ENCODE results near the gene SPATA31D1. TPM values are rescaled to one million over a fixed set of nuclear protein-coding genes. Genes with fewer than 3 reads are reported as not detected.

SPATA31D1 gene
- total RNA-seq, 1 experiment from 2014 or later: not detected

DNA sequence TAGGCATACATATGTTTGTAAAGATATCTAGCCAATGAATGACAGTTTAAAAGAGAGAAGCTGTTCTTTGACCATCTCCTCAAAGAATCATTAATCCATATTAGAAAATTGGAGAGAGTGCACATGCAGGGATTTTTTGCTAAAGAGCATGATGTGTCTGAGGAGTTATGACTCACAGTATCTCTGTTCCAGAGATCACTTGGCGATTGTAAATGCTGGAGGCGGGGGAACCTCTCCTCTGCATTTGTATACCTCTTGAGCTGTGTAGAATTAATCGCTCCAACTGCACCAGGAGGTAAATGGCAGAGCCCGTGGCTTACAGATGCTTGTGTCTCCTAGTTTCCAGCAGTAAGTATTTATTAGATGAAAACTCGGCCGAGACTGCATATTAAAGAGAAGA, 3.6 kb upstream of the SPATA31D1 start:
- ChIA-PET POLR2A (ENCODE audit: low non-redundant PET) (no interaction called here), CTCF (no interaction called here)
- no peaks in the 10 kb centered on the region for H3K9me3 ChIP-seq (ENCODE audit: low read depth, low read length, poor library complexity, severe bottlenecking)
- TF ChIP-seq, protein P1, sequence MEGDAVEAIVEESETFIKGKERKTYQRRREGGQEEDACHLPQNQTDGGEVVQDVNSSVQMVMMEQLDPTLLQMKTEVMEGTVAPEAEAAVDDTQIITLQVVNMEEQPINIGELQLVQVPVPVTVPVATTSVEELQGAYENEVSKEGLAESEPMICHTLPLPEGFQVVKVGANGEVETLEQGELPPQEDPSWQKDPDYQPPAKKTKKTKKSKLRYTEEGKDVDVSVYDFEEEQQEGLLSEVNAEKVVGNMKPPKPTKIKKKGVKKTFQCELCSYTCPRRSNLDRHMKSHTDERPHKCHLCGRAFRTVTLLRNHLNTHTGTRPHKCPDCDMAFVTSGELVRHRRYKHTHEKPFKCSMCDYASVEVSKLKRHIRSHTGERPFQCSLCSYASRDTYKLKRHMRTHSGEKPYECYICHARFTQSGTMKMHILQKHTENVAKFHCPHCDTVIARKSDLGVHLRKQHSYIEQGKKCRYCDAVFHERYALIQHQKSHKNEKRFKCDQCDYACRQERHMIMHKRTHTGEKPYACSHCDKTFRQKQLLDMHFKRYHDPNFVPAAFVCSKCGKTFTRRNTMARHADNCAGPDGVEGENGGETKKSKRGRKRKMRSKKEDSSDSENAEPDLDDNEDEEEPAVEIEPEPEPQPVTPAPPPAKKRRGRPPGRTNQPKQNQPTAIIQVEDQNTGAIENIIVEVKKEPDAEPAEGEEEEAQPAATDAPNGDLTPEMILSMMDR (conservative IDR thresholded peaks at IDR 0.05; ENCODE audit: low read depth, low read length): no peak
- no peak for TF ChIP-seq EZH2 (IDR thresholded peaks at IDR 0.05; ENCODE audit: borderline replicate concordance, low read depth, low read length, poor library complexity, severe bottlenecking)
- BruUV-seq (replicated peaks): no TSS peak
- H3K27me3 ChIP-seq (replicated peaks; ENCODE audit: insufficient read depth, low read depth, low read length, poor library complexity): peaks cover 5% of the 10 kb centered on the region
- H3K4me3 ChIP-seq (ENCODE audit: low read depth, low read length, poor library complexity, severe bottlenecking): no peak overlapping the region
- H3K27ac ChIP-seq (ENCODE audit: low read depth, low read length, poor library complexity, severe bottlenecking): no peak overlapping the region
- no peaks in the 10 kb centered on the region for H3K4me1 ChIP-seq (ENCODE audit: insufficient read depth, low read length, poor library complexity, severe bottlenecking)
- DNase-seq (ENCODE audit: low spot score): no peak
- no peaks in the 10 kb centered on the region for H3K36me3 ChIP-seq (ENCODE audit: insufficient read depth, low read length, poor library complexity, severe bottlenecking)
- intact Hi-C loops (cut with micrococcal nuclease; ENCODE audit: unreplicated experiment): no loop called here

GRCh38 chr9:81986051-81986450, 2.5 kb upstream of the SPATA31D1 start:
- H3K4me3 ChIP-seq (ENCODE audit: low read depth, low read length, poor library complexity, severe bottlenecking): no peak overlapping the region
- no peak for TF ChIP-seq EZH2 (IDR thresholded peaks at IDR 0.05; ENCODE audit: borderline replicate concordance, low read depth, low read length, poor library complexity, severe bottlenecking)
- intact Hi-C loops (cut with micrococcal nuclease; ENCODE audit: unreplicated experiment): no loop called here
- no peak for DNase-seq (ENCODE audit: low spot score)
- BruUV-seq (replicated peaks): no TSS peak
- ChIA-PET CTCF (no interaction called here), POLR2A (ENCODE audit: low non-redundant PET) (no interaction called here)
- no peak overlapping the region for H3K27ac ChIP-seq (ENCODE audit: low read depth, low read length, poor library complexity, severe bottlenecking)
- no peaks in the 10 kb centered on the region for H3K4me1 ChIP-seq (ENCODE audit: insufficient read depth, low read length, poor library complexity, severe bottlenecking)
- H3K9me3 ChIP-seq (ENCODE audit: low read depth, low read length, poor library complexity, severe bottlenecking): no peaks in the 10 kb centered on the region
- H3K36me3 ChIP-seq (ENCODE audit: insufficient read depth, low read length, poor library complexity, severe bottlenecking): no peaks in the 10 kb centered on the region
- peaks cover 5% of the 10 kb centered on the region for H3K27me3 ChIP-seq (replicated peaks; ENCODE audit: insufficient read depth, low read depth, low read length, poor library complexity)

GRCh38 chr9:81989700-81990099, 1.1 kb downstream of the SPATA31D1 start:
- Histone ChIP-seq H3K4me1 (ENCODE audit: insufficient read depth, low read length, poor library complexity, severe bottlenecking) (no peaks in the 10 kb centered on the region), H3K27ac (ENCODE audit: low read depth, low read length, poor library complexity, severe bottlenecking) (no peak overlapping the region), H3K27me3 (replicated peaks; ENCODE audit: insufficient read depth, low read depth, low read length, poor library complexity) (peaks cover 4% of the 10 kb centered on the region), H3K9me3 (ENCODE audit: low read depth, low read length, poor library complexity, severe bottlenecking) (no peaks in the 10 kb centered on the region), H3K36me3 (ENCODE audit: insufficient read depth, low read length, poor library complexity, severe bottlenecking) (no peaks in the 10 kb centered on the region), H3K4me3 (ENCODE audit: low read depth, low read length, poor library complexity, severe bottlenecking) (no peak overlapping the region)
- TF ChIP-seq, protein P1 (conservative IDR thresholded peaks at IDR 0.05; ENCODE audit: low read depth, low read length): no peak
- no peak for TF ChIP-seq EZH2 (IDR thresholded peaks at IDR 0.05; ENCODE audit: borderline replicate concordance, low read depth, low read length, poor library complexity, severe bottlenecking)
- ChIA-PET CTCF (no interaction called here), POLR2A (ENCODE audit: low non-redundant PET) (no interaction called here)
- intact Hi-C loops (cut with micrococcal nuclease; ENCODE audit: unreplicated experiment): no loop called here
- no peak for DNase-seq (ENCODE audit: low spot score)
- no TSS peak for BruUV-seq (replicated peaks)

DNA sequence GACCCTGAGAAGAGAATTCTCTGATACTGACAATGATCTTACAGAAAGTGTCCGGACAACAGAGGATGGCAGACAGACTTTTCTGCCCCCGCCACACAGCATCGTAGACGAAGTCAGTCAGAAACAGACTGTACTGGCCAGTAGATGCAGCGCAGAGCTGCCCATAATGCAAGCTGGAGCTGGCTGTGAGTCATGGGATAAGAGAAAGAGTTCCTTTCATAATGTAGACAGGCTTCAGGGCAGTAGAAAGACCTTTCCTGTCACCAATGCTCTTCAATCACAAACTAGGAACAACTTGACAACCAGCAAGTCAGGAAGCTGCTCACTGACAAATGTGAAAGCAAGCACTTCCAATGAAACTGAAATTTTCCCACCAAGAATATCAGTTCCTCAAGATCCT, 5.1 kb downstream of the SPATA31D1 start:
- CTCF ChIA-PET: no interaction called here
- POLR2A ChIA-PET (ENCODE audit: low non-redundant PET): no interaction called here
- no peak for DNase-seq (ENCODE audit: low spot score)
- Histone ChIP-seq H3K27me3 (replicated peaks; ENCODE audit: insufficient read depth, low read depth, low read length, poor library complexity) (no peaks in the 10 kb centered on the region), H3K4me1 (ENCODE audit: insufficient read depth, low read length, poor library complexity, severe bottlenecking) (no peaks in the 10 kb centered on the region), H3K4me3 (ENCODE audit: low read depth, low read length, poor library complexity, severe bottlenecking) (no peak overlapping the region), H3K36me3 (ENCODE audit: insufficient read depth, low read length, poor library complexity, severe bottlenecking) (no peaks in the 10 kb centered on the region), H3K27ac (ENCODE audit: low read depth, low read length, poor library complexity, severe bottlenecking) (no peak overlapping the region), H3K9me3 (ENCODE audit: low read depth, low read length, poor library complexity, severe bottlenecking) (no peaks in the 10 kb centered on the region)
- BruUV-seq (replicated peaks): no TSS peak
- intact Hi-C loops (cut with micrococcal nuclease; ENCODE audit: unreplicated experiment): no loop called here
- TF ChIP-seq, protein P1 (conservative IDR thresholded peaks at IDR 0.05; ENCODE audit: low read depth, low read length): no peak
- TF ChIP-seq EZH2 (IDR thresholded peaks at IDR 0.05; ENCODE audit: borderline replicate concordance, low read depth, low read length, poor library complexity, severe bottlenecking): no peak

Data from A673 (cell line).